Measurements from ENCODE around the gene KRTAP26-1. TPM values are rescaled to one million over a fixed set of nuclear protein-coding genes. Genes with fewer than 3 reads are reported as not detected.

KRTAP26-1 gene
- total and polyA plus RNA-seq, 2 of the 4 experiments (the other 2 are of a cell fraction), result not detected

- H3K27ac ChIP-seq (ENCODE audit: insufficient read depth, low read length), result no peak overlapping the region
- WGBS, 2 experiments (ENCODE audit: extremely low coverage in 2 of 2, insufficient read length in 1 of 2), result no CpG with 5 or more reads among the region's 5 CpGs
- no peak overlapping the region for H4K8ac ChIP-seq (ENCODE audit: low read depth in 2 of 2, low read length in 2 of 2)
- H3K56ac ChIP-seq (ENCODE audit: extremely low read depth, insufficient read depth, low read length), result no peak overlapping the region
- no peak overlapping the region for H4K91ac ChIP-seq (ENCODE audit: insufficient read depth, low read depth, low read length)
- H3K4me3 ChIP-seq (ENCODE audit: insufficient read depth, low read depth, low read length), result no peak overlapping the region
- intact Hi-C loops (cut with micrococcal nuclease) (no loop called here), dilution Hi-C loops (cut with HindIII; ENCODE audit: low sequenced_read_pairs, unreplicated experiment) (no loop called here), in situ Hi-C loops (cut with MboI; ENCODE audit: low sequenced_read_pairs) (no loop called here)
- no peak for TF ChIP-seq POLR2A (IDR thresholded peaks at IDR 0.05; ENCODE audit: low read depth, low read length)
- H3K4me1 ChIP-seq (ENCODE audit: control insufficient read depth, insufficient read depth, low read length), result no peaks in the 10 kb centered on the region
- no peak overlapping the region for H4K5ac ChIP-seq (ENCODE audit: low read depth, low read length)
- BruUV-seq (replicated peaks), result no TSS peak
- ChIA-PET POLR2A (ENCODE audit: unreplicated experiment) (no interaction called here), CTCF (no interaction called here)
- H3K4me2 ChIP-seq (ENCODE audit: low read depth, low read length), result no peak overlapping the region
- no peaks in the 10 kb centered on the region for H4K20me1 ChIP-seq (ENCODE audit: insufficient read depth, low read length)
- DNase-seq (no peak), ATAC-seq (ENCODE audit: low read depth) (no peak)
- no peak overlapping the region for H2BK120ac ChIP-seq (ENCODE audit: low read depth, low read length)
- no peak overlapping the region for H3K14ac ChIP-seq (replicated peaks; ENCODE audit: low read depth, low read length)
- no peak overlapping the region for H3K4ac ChIP-seq (ENCODE audit: low read depth, low read length)
- H2BK20ac ChIP-seq (ENCODE audit: low read depth, low read length), result no peak overlapping the region
- H3K36me3 ChIP-seq (ENCODE audit: control insufficient read depth, insufficient read depth, low read length), result no peaks in the 10 kb centered on the region
- H3K9me3 ChIP-seq (ENCODE audit: control insufficient read depth, insufficient read depth, low read length), result peaks cover 10% of the 10 kb centered on the region
- H2AK5ac ChIP-seq (ENCODE audit: low read depth, low read length), result no peak overlapping the region
- H3K23ac ChIP-seq (ENCODE audit: low read depth, low read length), result no peak overlapping the region
- H2BK15ac ChIP-seq (ENCODE audit: low read depth, low read length), result no peak overlapping the region
- H3K79me1 ChIP-seq (ENCODE audit: low read depth in 1 of 2, low read length in 2 of 2), result no peaks in the 10 kb centered on the region
- H2AK9ac ChIP-seq (replicated peaks; ENCODE audit: low read depth, low read length, poor library complexity), result no peak overlapping the region
- H3K9me1 ChIP-seq (ENCODE audit: insufficient read depth, low read length), result no peaks in the 10 kb centered on the region
- H3K18ac ChIP-seq (ENCODE audit: low read depth, low read length), result no peak overlapping the region
- no peak overlapping the region for H2AFZ ChIP-seq (replicated peaks; ENCODE audit: low read length, poor library complexity)
- no peak overlapping the region for H3K9ac ChIP-seq (ENCODE audit: low read depth, low read length)
- no peak overlapping the region for H2BK5ac ChIP-seq (ENCODE audit: low read depth, low read length, poor library complexity, severe bottlenecking)
- H3K27me3 ChIP-seq (ENCODE audit: control insufficient read depth, insufficient read depth, low read length), result no peaks in the 10 kb centered on the region
Observed at GRCh38 chr21:30271156-30271555, 49.0 kb downstream of the KRTAP26-1 start.

All from IMR-90 (cell line).